Measurements from ENCODE around the gene MAGI2. TPM values are rescaled to one million over a fixed set of nuclear protein-coding genes. Genes with fewer than 3 reads are reported as not detected.

The MAGI2 gene
- total RNA-seq, 3 donors from 2014 or later (not counting 1 experiment from before 2014, with no cell fraction given) = 0.09 to 0.48 (median 0.27) TPM

GRCh38 chr7:79352323-79352722 lies 101.1 kb downstream of the MAGI2 start:
- H3K27ac ChIP-seq (ENCODE audit: low read length) = no peak overlapping the region
- intact Hi-C loops (cut with micrococcal nuclease) = no loop called here
- H3K36me3 ChIP-seq (ENCODE audit: control insufficient read depth, insufficient read depth, low read length) = no peaks in the 10 kb centered on the region
- Mint-ChIP-seq H3K27me3 (ENCODE audit: low read depth in 2 of 2) (no peaks in the 10 kb centered on the region), H3K4me3 (no peak overlapping the region), H3K4me1 (no peaks in the 10 kb centered on the region), H3K9me3 (peaks cover 2 to 9% of the 10 kb centered on the region in 2 donors), H3K27ac (no peak overlapping the region), H3K36me3 (no peaks in the 10 kb centered on the region)
- H3K4me1 ChIP-seq (ENCODE audit: control insufficient read depth, insufficient read depth, low read length) = no peaks in the 10 kb centered on the region
- no peak overlapping the region for H3K4me3 ChIP-seq (ENCODE audit: low read length)
- TF ChIP-seq CTCF (IDR thresholded peaks at IDR 0.05) = no peak
- peaks cover 7% of the 10 kb centered on the region for H3K9me3 ChIP-seq (ENCODE audit: control insufficient read depth, insufficient read depth, low read length)
- H3K27me3 ChIP-seq (ENCODE audit: control insufficient read depth, insufficient read depth, low read length) = no peaks in the 10 kb centered on the region
- no peak for DNase-seq
- ATAC-seq = no peak

GRCh38 chr7:79347351-79347750 lies 106.1 kb downstream of the MAGI2 start:
- Mint-ChIP-seq H3K4me3 (no peak overlapping the region), H3K9me3 (peaks cover 10 to 14% of the 10 kb centered on the region in 2 donors), H3K36me3 (no peaks in the 10 kb centered on the region), H3K27me3 (ENCODE audit: low read depth in 2 of 2) (no peaks in the 10 kb centered on the region), H3K4me1 (no peaks in the 10 kb centered on the region), H3K27ac (no peak overlapping the region)
- Histone ChIP-seq H3K4me1 (ENCODE audit: control insufficient read depth, insufficient read depth, low read length) (no peaks in the 10 kb centered on the region), H3K36me3 (ENCODE audit: control insufficient read depth, insufficient read depth, low read length) (no peaks in the 10 kb centered on the region), H3K4me3 (ENCODE audit: low read length) (no peak overlapping the region), H3K27me3 (ENCODE audit: control insufficient read depth, insufficient read depth, low read length) (no peaks in the 10 kb centered on the region), H3K27ac (ENCODE audit: low read length) (no peak overlapping the region), H3K9me3 (ENCODE audit: control insufficient read depth, insufficient read depth, low read length) (no peaks in the 10 kb centered on the region)
- ATAC-seq = no peak
- intact Hi-C loops (cut with micrococcal nuclease) = no loop called here
- 73% methylated on average over 3 of the region's 3 CpGs for WGBS (ENCODE audit: insufficient coverage)
- no peak for DNase-seq
- no peak for TF ChIP-seq CTCF (IDR thresholded peaks at IDR 0.05)

- Histone ChIP-seq H3K36me3 (ENCODE audit: control insufficient read depth, insufficient read depth, low read length) (no peaks in the 10 kb centered on the region), H3K27me3 (ENCODE audit: control insufficient read depth, insufficient read depth, low read length) (no peaks in the 10 kb centered on the region), H3K9me3 (ENCODE audit: control insufficient read depth, insufficient read depth, low read length) (no peaks in the 10 kb centered on the region), H3K27ac (ENCODE audit: low read length) (no peak overlapping the region), H3K4me1 (ENCODE audit: control insufficient read depth, insufficient read depth, low read length) (no peaks in the 10 kb centered on the region), H3K4me3 (ENCODE audit: low read length) (no peak overlapping the region)
- WGBS (ENCODE audit: insufficient coverage) = 97% methylated on average over 5 of the region's 5 CpGs
- H3K4me3 Mint-ChIP-seq = no peak overlapping the region
- H3K27me3 Mint-ChIP-seq (ENCODE audit: low read depth in 2 of 2) = no peaks in the 10 kb centered on the region
- H3K36me3 Mint-ChIP-seq = no peaks in the 10 kb centered on the region
- ATAC-seq = no peak
- H3K4me1 Mint-ChIP-seq = no peaks in the 10 kb centered on the region
- H3K27ac Mint-ChIP-seq = no peak overlapping the region
- TF ChIP-seq CTCF (IDR thresholded peaks at IDR 0.05) = no peak
- no peak for DNase-seq
- intact Hi-C loops (cut with micrococcal nuclease) = no loop called here
- H3K9me3 Mint-ChIP-seq = peaks cover 8 to 16% of the 10 kb centered on the region in 2 donors
Observed at GRCh38 chr7:79341902-79342301, 111.6 kb downstream of the MAGI2 start.

- H3K36me3 ChIP-seq (ENCODE audit: control insufficient read depth, insufficient read depth, low read length) = no peaks in the 10 kb centered on the region
- Mint-ChIP-seq H3K36me3 (no peaks in the 10 kb centered on the region), H3K4me1 (no peaks in the 10 kb centered on the region), H3K4me3 (no peak overlapping the region), H3K27me3 (ENCODE audit: low read depth in 2 of 2) (no peaks in the 10 kb centered on the region), H3K27ac (no peak overlapping the region), H3K9me3 (peaks cover 6 to 14% of the 10 kb centered on the region in 2 donors)
- no peak for DNase-seq
- no peaks in the 10 kb centered on the region for H3K9me3 ChIP-seq (ENCODE audit: control insufficient read depth, insufficient read depth, low read length)
- ATAC-seq = no peak
- H3K27me3 ChIP-seq (ENCODE audit: control insufficient read depth, insufficient read depth, low read length) = no peaks in the 10 kb centered on the region
- H3K27ac ChIP-seq (ENCODE audit: low read length) = no peak overlapping the region
- intact Hi-C loops (cut with micrococcal nuclease) = no loop called here
- TF ChIP-seq CTCF (IDR thresholded peaks at IDR 0.05) = no peak
- H3K4me3 ChIP-seq (ENCODE audit: low read length) = no peak overlapping the region
- no peaks in the 10 kb centered on the region for H3K4me1 ChIP-seq (ENCODE audit: control insufficient read depth, insufficient read depth, low read length)
Observed at GRCh38 chr7:79340212-79340611, 113.3 kb downstream of the MAGI2 start.

Data from natural killer cell (primary cell).